KMS-11 (cell line): ENCODE data around the gene GRIK2.

Source experiments
- H2AFZ ChIP-seq: fragments of 200-600 bp; sonication (generic); 2 replicates; pipeline ENCODE4 v1.6.1; 2016; ENCODE audit warnings: antibody characterized with exemption, mixed run types, low read depth
- H3K27ac ChIP-seq: fragments of 200-600 bp; sonication (generic); 2 replicates; pipeline ENCODE4 v1.6.1; 2016; ENCODE audit warnings: mild to moderate bottlenecking, mixed run types
- H3K27me3 ChIP-seq: fragments of 200-600 bp; sonication (generic); 2 replicates; pipeline ENCODE4 v1.6.1; 2017; ENCODE audit warnings: mild to moderate bottlenecking, low read depth, mixed run types, moderate library complexity; ENCODE audit not compliant: insufficient read depth
- H3K36me3 ChIP-seq: fragments of 200-600 bp; sonication (generic); 2 replicates; pipeline ENCODE4 v1.6.1; 2017; ENCODE audit warnings: mild to moderate bottlenecking, mixed run types; ENCODE audit not compliant: insufficient read depth
- H3K4me1 ChIP-seq: fragments of 200-600 bp; sonication (generic); 2 replicates; pipeline ENCODE4 v1.6.1; 2016; ENCODE audit warnings: mild to moderate bottlenecking, low read depth, mixed run types; ENCODE audit not compliant: poor library complexity, severe bottlenecking
- H3K4me2 ChIP-seq: fragments of 200-600 bp; sonication (generic); 2 replicates; pipeline ENCODE4 v1.7.0; 2016; ENCODE audit warnings: mild to moderate bottlenecking, mixed run types
- H3K4me3 ChIP-seq: fragments of 200-600 bp; sonication (generic); IDR thresholded peaks from 2 replicates; pipeline ENCODE4 v1.6.1; 2017; ENCODE audit warnings: low read depth, low read length, mixed read lengths; ENCODE audit not compliant: insufficient read depth
- H3K79me2 ChIP-seq: fragments of 200-600 bp; sonication (generic); 2 replicates; pipeline ENCODE4 v1.6.1; 2016; ENCODE audit warnings: low read depth, mixed run types; ENCODE audit not compliant: insufficient read depth
- H3K9ac ChIP-seq: fragments of 200-600 bp; sonication (generic); 2 replicates; pipeline ENCODE4 v1.6.1; 2016; ENCODE audit warnings: mild to moderate bottlenecking, mixed run types
- H4K20me1 ChIP-seq: fragments of 200-600 bp; sonication (generic); 2 replicates; pipeline ENCODE4 v1.6.1; 2016; ENCODE audit warnings: mild to moderate bottlenecking, mixed run types; ENCODE audit not compliant: insufficient read depth
- CTCF ChIP-seq: fragments of 200-600 bp; sonication (generic); conservative IDR thresholded peaks from 2 replicates; pipeline ENCODE4 v1.6.1; 2017; ENCODE audit warnings: low read depth, mild to moderate bottlenecking, antibody characterized with exemption, low read length, moderate library complexity, mixed read lengths

GRIK2 gene

GRCh38 chr6:101770116-101770515 lies 376.6 kb downstream of the GRIK2 start:
- no peaks in the 10 kb centered on the region for H3K36me3 ChIP-seq
- no peaks in the 10 kb centered on the region for H3K4me1 ChIP-seq
- H3K9ac ChIP-seq = no peak overlapping the region
- no peak for TF ChIP-seq CTCF
- H3K27me3 ChIP-seq = no peaks in the 10 kb centered on the region
- H4K20me1 ChIP-seq = no peaks in the 10 kb centered on the region
- H3K4me2 ChIP-seq = no peak overlapping the region
- no peak overlapping the region for H2AFZ ChIP-seq
- no peak overlapping the region for H3K27ac ChIP-seq
- H3K4me3 ChIP-seq = no peak overlapping the region
- no peaks in the 10 kb centered on the region for H3K79me2 ChIP-seq

GRCh38 chr6:101776919-101777350 lies 383.4 kb downstream of the GRIK2 start:
- H3K4me2 ChIP-seq = no peak overlapping the region
- no peaks in the 10 kb centered on the region for H3K27me3 ChIP-seq
- no peak overlapping the region for H2AFZ ChIP-seq
- no peaks in the 10 kb centered on the region for H4K20me1 ChIP-seq
- H3K79me2 ChIP-seq = no peaks in the 10 kb centered on the region
- TF ChIP-seq CTCF = no peak
- no peaks in the 10 kb centered on the region for H3K36me3 ChIP-seq
- no peak overlapping the region for H3K9ac ChIP-seq
- H3K4me3 ChIP-seq = no peak overlapping the region
- no peak overlapping the region for H3K27ac ChIP-seq
- H3K4me1 ChIP-seq = no peaks in the 10 kb centered on the region

- H3K9ac ChIP-seq = no peak overlapping the region
- no peak overlapping the region for H2AFZ ChIP-seq
- H3K4me1 ChIP-seq = no peaks in the 10 kb centered on the region
- no peak for TF ChIP-seq CTCF
- H3K79me2 ChIP-seq = no peaks in the 10 kb centered on the region
- no peak overlapping the region for H3K4me2 ChIP-seq
- H3K4me3 ChIP-seq = no peak overlapping the region
- H3K36me3 ChIP-seq = no peaks in the 10 kb centered on the region
- no peak overlapping the region for H3K27ac ChIP-seq
- no peaks in the 10 kb centered on the region for H3K27me3 ChIP-seq
- no peaks in the 10 kb centered on the region for H4K20me1 ChIP-seq
Observed at GRCh38 chr6:101777646-101778045, 384.1 kb downstream of the GRIK2 start.

GRCh38 chr6:101779051-101779844 lies 385.7 kb downstream of the GRIK2 start:
- no peak overlapping the region for H3K4me3 ChIP-seq
- H2AFZ ChIP-seq = no peak overlapping the region
- H3K27ac ChIP-seq = no peak overlapping the region
- H3K4me2 ChIP-seq = no peak overlapping the region
- no peaks in the 10 kb centered on the region for H3K79me2 ChIP-seq
- no peak for TF ChIP-seq CTCF
- no peaks in the 10 kb centered on the region for H3K4me1 ChIP-seq
- no peaks in the 10 kb centered on the region for H3K27me3 ChIP-seq
- H3K9ac ChIP-seq = no peak overlapping the region
- H4K20me1 ChIP-seq = no peaks in the 10 kb centered on the region
- no peaks in the 10 kb centered on the region for H3K36me3 ChIP-seq
